Measurements from ENCODE around the gene ZNF649. TPM values are rescaled to one million over a fixed set of nuclear protein-coding genes. Genes with fewer than 3 reads are reported as not detected.

Gene ZNF649
- 10 to 100 TPM; 11.0 to 16.1 (median 12.3) TPM for total RNA-seq
- 22.6 TPM for total RNA-seq (2013)

DNA sequence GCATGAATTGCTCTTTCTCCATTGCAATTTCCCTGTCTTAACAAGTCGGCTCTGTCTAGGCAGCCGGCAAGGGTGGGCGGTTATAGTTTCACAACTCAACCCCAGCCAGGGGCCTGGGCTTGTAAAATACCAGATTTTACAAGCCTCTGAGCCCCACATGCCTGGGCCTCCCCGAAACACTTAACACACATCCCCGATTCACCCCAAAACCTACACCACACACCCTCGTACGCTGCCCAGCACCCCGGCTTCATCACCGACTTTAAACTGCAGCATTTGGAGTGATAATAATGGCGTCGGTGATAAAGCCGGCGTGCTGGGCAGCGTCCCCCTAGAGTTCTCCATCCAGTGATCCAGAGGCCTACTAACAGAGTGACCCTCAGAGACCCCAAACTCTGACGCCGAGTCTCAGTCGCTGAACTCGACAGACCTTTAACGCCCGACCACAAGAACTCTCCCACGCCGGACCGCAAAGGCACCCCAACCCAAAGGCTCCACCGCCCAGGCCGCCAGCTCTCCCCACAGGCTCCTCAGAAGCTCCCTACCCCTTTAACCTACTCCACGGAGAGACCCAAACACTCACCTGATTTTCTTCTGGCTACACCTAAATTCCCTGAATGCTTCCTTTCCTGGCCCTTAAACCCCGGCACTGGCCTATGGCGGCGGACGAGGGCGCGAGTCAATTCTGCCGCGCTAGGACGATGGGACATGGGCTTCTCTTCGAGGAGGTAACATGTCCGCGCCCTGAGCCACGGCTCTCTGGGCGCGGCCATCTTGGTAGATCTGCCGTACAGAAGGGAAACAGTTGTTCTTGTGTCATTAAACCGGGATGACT, at the start of gene ZNF649:
Gene ZNF649 (minus strand): TSS at position 687 of the 835 bp plus-strand sequence. CDS start 4,910 bp downstream, outside the sequence.
- ATAC-seq (peak; percentile 92 to 96 (median 94)), DNase-seq (peak; percentile 76 to 88)
- peaks cover 4% of the 10 kb centered on the region for H3K27me3 ChIP-seq (ENCODE audit: control insufficient read depth, insufficient read depth, low read length)
- Mint-ChIP-seq H3K27ac (peak within 1 kb of the TSS; percentile 96 to 97), H3K4me1 (peaks cover 34 to 35% of the 10 kb centered on the region in 2 donors), H3K4me3 (peak within 1 kb of the TSS; percentile 100), H3K36me3 (peaks cover 24% of the 10 kb centered on the region), H3K9me3 (peaks cover 2 to 9% of the 10 kb centered on the region in 2 donors), H3K27me3 (ENCODE audit: low read depth in 2 of 2) (peaks cover 13 to 18% of the 10 kb centered on the region in 2 donors)
- no peak for TF ChIP-seq CTCF (IDR thresholded peaks at IDR 0.05)
- H3K36me3 ChIP-seq (ENCODE audit: control insufficient read depth, insufficient read depth, low read length), result peaks cover 8% of the 10 kb centered on the region
- intact Hi-C loops (cut with micrococcal nuclease), result loop anchor here (1.0 to 5.0 kb wide), 4 partner anchors 18 to 103 kb away; partner anchors contain the start of genes ZNF350, ZNF577, ZNF613 and ZNF615
- H3K4me1 ChIP-seq (ENCODE audit: control insufficient read depth, insufficient read depth, low read length), result peaks cover 15% of the 10 kb centered on the region
- H3K27ac ChIP-seq (ENCODE audit: low read length), result peak within 1 kb of the TSS; percentile 76
- under 1% methylated on average over 43 of the region's 43 CpGs for WGBS (ENCODE audit: insufficient coverage)
- H3K9me3 ChIP-seq (ENCODE audit: control insufficient read depth, insufficient read depth, low read length), result peaks cover 35% of the 10 kb centered on the region
- H3K4me3 ChIP-seq (ENCODE audit: low read length), result peak within 1 kb of the TSS; percentile 68

GRCh38 chr19:51948975-51949374, 44.2 kb upstream of the ZNF649 start:
- peaks cover 68% of the 10 kb centered on the region for H3K36me3 Mint-ChIP-seq
- no peaks in the 10 kb centered on the region for H3K4me1 ChIP-seq (ENCODE audit: control insufficient read depth, insufficient read depth, low read length)
- no peaks in the 10 kb centered on the region for H3K27me3 ChIP-seq (ENCODE audit: control insufficient read depth, insufficient read depth, low read length)
- H3K9me3 Mint-ChIP-seq, result peaks cover 9 to 45% of the 10 kb centered on the region in 2 donors
- H3K9me3 ChIP-seq (ENCODE audit: control insufficient read depth, insufficient read depth, low read length), result peaks cover 55% of the 10 kb centered on the region
- H3K4me1 Mint-ChIP-seq, result no peaks in the 10 kb centered on the region
- peak overlapping the region; percentile 9 for H3K4me3 Mint-ChIP-seq
- intact Hi-C loops (cut with micrococcal nuclease), result loop anchor here (10.0 kb wide), 1 partner anchor 64 kb away; the partner anchor contains the start of gene ZNF577
- 24% methylated on average over 25 of the region's 25 CpGs for WGBS (ENCODE audit: insufficient coverage)
- TF ChIP-seq CTCF (IDR thresholded peaks at IDR 0.05), result no peak
- no peaks in the 10 kb centered on the region for H3K27me3 Mint-ChIP-seq (ENCODE audit: low read depth in 2 of 2)
- no peak overlapping the region for H3K27ac Mint-ChIP-seq
- no peak for DNase-seq
- no peak overlapping the region for H3K4me3 ChIP-seq (ENCODE audit: low read length)
- peaks cover 9% of the 10 kb centered on the region for H3K36me3 ChIP-seq (ENCODE audit: control insufficient read depth, insufficient read depth, low read length)
- ATAC-seq, result no peak
- no peak overlapping the region for H3K27ac ChIP-seq (ENCODE audit: low read length)

GRCh38 chr19:51946602-51947001, 41.8 kb upstream of the ZNF649 start:
- no peaks in the 10 kb centered on the region for H3K27me3 ChIP-seq (ENCODE audit: control insufficient read depth, insufficient read depth, low read length)
- Mint-ChIP-seq H3K9me3 (peaks cover 14 to 56% of the 10 kb centered on the region in 2 donors), H3K27me3 (ENCODE audit: low read depth in 2 of 2) (no peaks in the 10 kb centered on the region), H3K4me3 (no peak overlapping the region), H3K27ac (no peak overlapping the region), H3K4me1 (no peaks in the 10 kb centered on the region), H3K36me3 (peaks cover 82% of the 10 kb centered on the region)
- H3K4me1 ChIP-seq (ENCODE audit: control insufficient read depth, insufficient read depth, low read length), result no peaks in the 10 kb centered on the region
- no CpG with 5 or more reads among the region's 1 CpG for WGBS (ENCODE audit: insufficient coverage)
- peaks cover 33% of the 10 kb centered on the region for H3K36me3 ChIP-seq (ENCODE audit: control insufficient read depth, insufficient read depth, low read length)
- no peak for DNase-seq
- no peak overlapping the region for H3K4me3 ChIP-seq (ENCODE audit: low read length)
- TF ChIP-seq CTCF (IDR thresholded peaks at IDR 0.05), result no peak
- no peak for ATAC-seq
- intact Hi-C loops (cut with micrococcal nuclease), result loop anchor here (10.0 kb wide), 1 partner anchor 62 kb away; the partner anchor contains the start of gene ZNF577
- H3K27ac ChIP-seq (ENCODE audit: low read length), result no peak overlapping the region
- H3K9me3 ChIP-seq (ENCODE audit: control insufficient read depth, insufficient read depth, low read length), result peaks cover 67% of the 10 kb centered on the region

Data from natural killer cell (primary cell).